Kidney (tissue), 14 donors: ENCODE data around the gene TMEM143. TPM values are rescaled to one million over a fixed set of nuclear protein-coding genes. Genes with fewer than 3 reads are reported as not detected.

Source experiments
- DNase-seq, 5 donors: peaks; one replicate each; pipeline ENCODE4 v3.0.0-alpha.2; 2013 to 2020
- FAIRE-seq: peaks from 2 replicates; lab custom pipeline; 2012; peaks lifted over from hg19 to GRCh38; lab: Jason Lieb, UNC
- H3K27ac ChIP-seq, 2 donors: one replicate each; pipeline ENCODE4 v1.7.0; 2013; ENCODE audit warnings: low read depth in 2 of 2, low read length in 2 of 2, inconsistent platforms in 1 of 2
- H3K27me3 ChIP-seq: one replicate; pipeline ENCODE4 v1.7.1; 2013; ENCODE audit warnings: low read length, inconsistent platforms; ENCODE audit not compliant: control insufficient read depth, insufficient read depth
- H3K36me3 ChIP-seq, 3 donors: one replicate each; pipeline versions ENCODE4 v1.7.0 to v1.7.1; 2013; ENCODE audit warnings: low read length in 3 of 3, control low read depth in 1 of 3, inconsistent platforms in 1 of 3; ENCODE audit not compliant: insufficient read depth in 3 of 3, control insufficient read depth in 2 of 3
- H3K4me1 ChIP-seq, 3 donors: one replicate each; pipeline versions ENCODE4 v1.7.0 to v1.7.1; 2013; ENCODE audit warnings: low read length in 3 of 3, inconsistent platforms in 1 of 3, low read depth in 1 of 3; ENCODE audit not compliant: control insufficient read depth in 2 of 3, insufficient read depth in 2 of 3
- H3K4me3 ChIP-seq, 3 donors: one replicate each; pipeline versions ENCODE4 v1.7.0 to v1.8.1; 2013; ENCODE audit warnings: low read length in 3 of 3, control low read depth in 1 of 3, inconsistent platforms in 1 of 3
- H3K9ac ChIP-seq, 3 donors: one replicate each; pipeline versions ENCODE4 v1.7.0 to v1.7.1; 2013; ENCODE audit warnings: low read length in 3 of 3, control low read depth in 1 of 3, inconsistent platforms in 1 of 3
- H3K9me3 ChIP-seq, 3 donors: one replicate each; pipeline versions ENCODE4 v1.7.0 to v1.7.1; 2013; ENCODE audit warnings: low read length in 3 of 3, control low read depth in 1 of 3, inconsistent platforms in 1 of 3; ENCODE audit not compliant: control insufficient read depth in 2 of 3, insufficient read depth in 1 of 3
- CTCF ChIP-seq: IDR thresholded peaks from 3 replicates; pipeline ENCODE4 v1.5.1; 2012; ENCODE audit warnings: mild to moderate bottlenecking, moderate library complexity, borderline replicate concordance; ENCODE audit not compliant: insufficient read depth; ENCODE audit errors: extremely low read depth
- intact Hi-C: fragments of 100-400 bp; cut with DNase I; formaldehyde crosslinking; loops from one replicate; pipeline ENCODE4 v1.11.1; 2022
- polyA plus RNA-seq: library from polyadenylated mRNA; stranded (reverse); fragments of 350-450 nt; fragmentation: Illumina TruSeq; extraction: RNeasy Lipid Tissue Mini Kit (QIAGEN cat#74804); gene quantifications from one replicate; pipeline ENCODE4 v1.2.3, GENCODE V29; 2014; ENCODE audit warnings: low read depth, low replicate concordance; ENCODE audit not compliant: insufficient read depth
- total RNA-seq: library from RNA; stranded (reverse); fragmentation: NEBNext Ultra II Directional; extraction: Animal tissue kit (Norgen Biotek cat#: 25700); gene quantifications from one replicate; pipeline ENCODE4 v1.2.1, GENCODE V29; 2021
- donor health status: control.
- donor health status: control.
- donor health status: control.
- donor health status: control.
- donor health status: control.
- donor health status: DM: yes; HTN: yes; CAD: no.
- donor health status: Normal renal cell carcinoma (clear cell type).

TMEM143 gene
- total and polyA plus RNA-seq, 2 donors from 2014 or later, result 9.2 to 15.7 TPM

- H3K4me3 ChIP-seq, result no peak overlapping the region
- FAIRE-seq (no peak), DNase-seq (no peak)
- no peaks in the 10 kb centered on the region for H3K36me3 ChIP-seq
- intact Hi-C loops, result no loop called here
- H3K9me3 ChIP-seq, result no peaks in the 10 kb centered on the region
- TF ChIP-seq CTCF, result no peak
- no peak overlapping the region for H3K9ac ChIP-seq
- no peaks in the 10 kb centered on the region for H3K4me1 ChIP-seq
- H3K27me3 ChIP-seq, result no peaks in the 10 kb centered on the region
- H3K27ac ChIP-seq, result no peak overlapping the region
Observed at GRCh38 chr19:48303866-48304265, 59.9 kb downstream of the TMEM143 start.

- Histone ChIP-seq H3K27me3 (no peaks in the 10 kb centered on the region), H3K4me3 (no peak overlapping the region), H3K9me3 (no peaks in the 10 kb centered on the region), H3K27ac (no peak overlapping the region), H3K9ac (no peak overlapping the region), H3K4me1 (no peaks in the 10 kb centered on the region), H3K36me3 (no peaks in the 10 kb centered on the region)
- intact Hi-C loops, result no loop called here
- FAIRE-seq (no peak), DNase-seq (no peak)
- no peak for TF ChIP-seq CTCF
Observed at GRCh38 chr19:48303367-48303766, 60.4 kb downstream of the TMEM143 start.

- intact Hi-C loops, result no loop called here
- FAIRE-seq, result no peak
- TF ChIP-seq CTCF, result no peak
Observed at GRCh38 chr19:48302600-48302959, 61.2 kb downstream of the TMEM143 start.

More at GRCh38 chr19:48302600-48302959, 61.2 kb downstream of the TMEM143 start:
- H3K4me1 ChIP-seq, result no peaks in the 10 kb centered on the region
- H3K9me3 ChIP-seq, result no peaks in the 10 kb centered on the region
- DNase-seq, result no peak
- H3K9ac ChIP-seq, result no peak overlapping the region
- H3K27me3 ChIP-seq, result no peaks in the 10 kb centered on the region
- no peak overlapping the region for H3K27ac ChIP-seq
- H3K4me3 ChIP-seq, result no peak overlapping the region
- H3K36me3 ChIP-seq, result no peaks in the 10 kb centered on the region
